Fibroblast of lung (primary cell): ENCODE measurements around the gene PDE10A. TPM values are rescaled to one million over a fixed set of nuclear protein-coding genes. Genes with fewer than 3 reads are reported as not detected.

ENCODE experiments used
- DNase-seq, 2 donors: peaks; one replicate each; pipeline versions ENCODE4 v3.0.0 to v3.0.0-alpha.2; 2010; ENCODE audit warnings: low read depth in 2 of 2
- H2AFZ ChIP-seq: 2 replicates; pipeline ENCODE4 v1.5.1; 2012; ENCODE audit warnings: low read length, control low read depth, inconsistent platforms
- H3K27ac ChIP-seq: 2 replicates; pipeline ENCODE4 v1.5.1; 2011; ENCODE audit warnings: low read length, control low read depth; ENCODE audit not compliant: insufficient read depth
- H3K27me3 ChIP-seq: 2 replicates; pipeline ENCODE4 v1.5.1; 2011; ENCODE audit warnings: mild to moderate bottlenecking, low read length; ENCODE audit not compliant: control insufficient read depth, insufficient read depth
- H3K36me3 ChIP-seq: 2 replicates; pipeline ENCODE4 v1.5.1; 2011; ENCODE audit warnings: low read length; ENCODE audit not compliant: control insufficient read depth, insufficient read depth
- H3K4me1 ChIP-seq: 2 replicates; pipeline ENCODE4 v1.5.1; 2011; ENCODE audit warnings: low read length; ENCODE audit not compliant: control insufficient read depth, insufficient read depth; ENCODE audit errors: extremely low read depth
- H3K4me2 ChIP-seq: 2 replicates; pipeline ENCODE4 v1.5.1; 2011; ENCODE audit warnings: low read length, control low read depth; ENCODE audit not compliant: insufficient read depth; ENCODE audit errors: extremely low read depth
- H3K4me3 ChIP-seq, 4 experiments: fragments of 200-600 bp in 1 of 4; sonication (generic) in 1 of 4; replicated peaks in 1 of 4; 2 replicates each; pipeline ENCODE4 v1.5.1; 2011 to 2016; ENCODE audit warnings: low read length in 4 of 4, low read depth in 3 of 4, mild to moderate bottlenecking in 3 of 4, control low read depth in 2 of 4, inconsistent platforms in 1 of 4, mixed read lengths in 1 of 4; ENCODE audit not compliant: insufficient read depth in 1 of 4; ENCODE audit errors: control extremely low read depth in 1 of 4
- H3K79me2 ChIP-seq: 2 replicates; pipeline ENCODE4 v1.5.1; 2012; ENCODE audit warnings: mild to moderate bottlenecking, low read length, inconsistent platforms; ENCODE audit not compliant: control insufficient read depth, insufficient read depth
- H3K9ac ChIP-seq: 2 replicates; pipeline ENCODE4 v1.5.1; 2011; ENCODE audit warnings: mild to moderate bottlenecking, low read length, control low read depth; ENCODE audit not compliant: insufficient read depth
- H3K9me3 ChIP-seq: 2 replicates; pipeline ENCODE4 v1.5.1; 2012; ENCODE audit warnings: low read depth, low read length; ENCODE audit not compliant: control insufficient read depth, insufficient read depth
- H4K20me1 ChIP-seq: 2 replicates; pipeline ENCODE4 v1.5.1; 2011; ENCODE audit warnings: low read length; ENCODE audit not compliant: control insufficient read depth, insufficient read depth; ENCODE audit errors: extremely low read depth
- EZH2 ChIP-seq: IDR thresholded peaks from 2 replicates; pipeline ENCODE4 v1.5.1; 2012; ENCODE audit warnings: low read length, control low read depth, mild to moderate bottlenecking; ENCODE audit errors: missing control alignments
- polyA plus RNA-seq, 2 donors: library from polyadenylated mRNA; depleted of rRNA in 1 of 2; stranded (reverse) in 1 of 2; unstranded in 1 of 2; fragments of >200 nt; gene quantifications; 2 replicates each; pipeline ENCODE4 v1.2.1, GENCODE V29; 2011 to 2012; ENCODE audit warnings: missing spikeins in 1 of 2
- total RNA-seq: library from RNA; depleted of rRNA; stranded (reverse); fragments of >200 nt; gene quantifications from 2 replicates; pipeline ENCODE4 v1.2.1, GENCODE V29; 2014
- TF ChIP-seq, protein P1 (sequence below), 2 donors: IDR thresholded peaks in 1 of 2; conservative IDR thresholded peaks in 1 of 2; 1 replicate in 1 of 2; 2 replicates in 1 of 2; pipeline ENCODE4 v1.5.1; 2011 to 2012; ENCODE audit warnings: low read length in 2 of 2, control low read depth in 1 of 2, inconsistent platforms in 1 of 2, low read depth in 1 of 2, mild to moderate bottlenecking in 1 of 2

PDE10A gene
- total and polyA plus RNA-seq, 2 donors (not counting 1 experiment from before 2014, with no cell fraction given), result under 0.01 to 0.19 TPM

DNA sequence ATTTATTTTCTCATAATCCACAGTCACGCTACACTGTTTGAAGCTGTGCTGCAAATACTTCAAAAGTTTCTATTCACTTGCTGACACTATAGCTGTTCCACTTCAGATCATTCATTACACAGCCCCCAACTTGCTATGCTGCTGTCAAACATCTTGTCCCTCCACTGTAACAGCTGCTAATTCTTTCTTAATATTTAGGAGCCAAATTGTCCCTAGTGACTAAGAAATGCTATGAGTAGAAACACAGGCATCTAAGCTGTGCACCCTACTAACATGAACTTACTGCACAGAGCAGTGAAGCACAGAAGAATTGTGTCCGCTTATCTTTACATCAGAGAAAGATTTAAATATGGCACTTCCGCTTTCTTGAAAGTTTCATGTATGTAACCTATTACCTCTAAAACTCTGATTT lies 91.3 kb downstream of the PDE10A start:
- H3K9me3 ChIP-seq, result no peaks in the 10 kb centered on the region
- H4K20me1 ChIP-seq, result no peaks in the 10 kb centered on the region
- no peaks in the 10 kb centered on the region for H3K27me3 ChIP-seq
- H3K27ac ChIP-seq, result no peak overlapping the region
- H3K4me1 ChIP-seq, result no peaks in the 10 kb centered on the region
- H3K4me3 ChIP-seq, result no peak overlapping the region
- peak in 1 of 2 donors; percentile 37 for DNase-seq
- no peaks in the 10 kb centered on the region for H3K36me3 ChIP-seq
- H3K79me2 ChIP-seq, result no peaks in the 10 kb centered on the region
- no peak overlapping the region for H2AFZ ChIP-seq
- TF ChIP-seq, protein P1, sequence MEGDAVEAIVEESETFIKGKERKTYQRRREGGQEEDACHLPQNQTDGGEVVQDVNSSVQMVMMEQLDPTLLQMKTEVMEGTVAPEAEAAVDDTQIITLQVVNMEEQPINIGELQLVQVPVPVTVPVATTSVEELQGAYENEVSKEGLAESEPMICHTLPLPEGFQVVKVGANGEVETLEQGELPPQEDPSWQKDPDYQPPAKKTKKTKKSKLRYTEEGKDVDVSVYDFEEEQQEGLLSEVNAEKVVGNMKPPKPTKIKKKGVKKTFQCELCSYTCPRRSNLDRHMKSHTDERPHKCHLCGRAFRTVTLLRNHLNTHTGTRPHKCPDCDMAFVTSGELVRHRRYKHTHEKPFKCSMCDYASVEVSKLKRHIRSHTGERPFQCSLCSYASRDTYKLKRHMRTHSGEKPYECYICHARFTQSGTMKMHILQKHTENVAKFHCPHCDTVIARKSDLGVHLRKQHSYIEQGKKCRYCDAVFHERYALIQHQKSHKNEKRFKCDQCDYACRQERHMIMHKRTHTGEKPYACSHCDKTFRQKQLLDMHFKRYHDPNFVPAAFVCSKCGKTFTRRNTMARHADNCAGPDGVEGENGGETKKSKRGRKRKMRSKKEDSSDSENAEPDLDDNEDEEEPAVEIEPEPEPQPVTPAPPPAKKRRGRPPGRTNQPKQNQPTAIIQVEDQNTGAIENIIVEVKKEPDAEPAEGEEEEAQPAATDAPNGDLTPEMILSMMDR (conservative IDR thresholded peaks at IDR 0.05 in 1 of 2, IDR thresholded peaks at IDR 0.05 in 1 of 2; ENCODE audit: low read depth in 1 of 2, low read length in 2 of 2), result no peak
- no peak for TF ChIP-seq EZH2
- no peak overlapping the region for H3K4me2 ChIP-seq
- H3K9ac ChIP-seq, result no peak overlapping the region

DNA sequence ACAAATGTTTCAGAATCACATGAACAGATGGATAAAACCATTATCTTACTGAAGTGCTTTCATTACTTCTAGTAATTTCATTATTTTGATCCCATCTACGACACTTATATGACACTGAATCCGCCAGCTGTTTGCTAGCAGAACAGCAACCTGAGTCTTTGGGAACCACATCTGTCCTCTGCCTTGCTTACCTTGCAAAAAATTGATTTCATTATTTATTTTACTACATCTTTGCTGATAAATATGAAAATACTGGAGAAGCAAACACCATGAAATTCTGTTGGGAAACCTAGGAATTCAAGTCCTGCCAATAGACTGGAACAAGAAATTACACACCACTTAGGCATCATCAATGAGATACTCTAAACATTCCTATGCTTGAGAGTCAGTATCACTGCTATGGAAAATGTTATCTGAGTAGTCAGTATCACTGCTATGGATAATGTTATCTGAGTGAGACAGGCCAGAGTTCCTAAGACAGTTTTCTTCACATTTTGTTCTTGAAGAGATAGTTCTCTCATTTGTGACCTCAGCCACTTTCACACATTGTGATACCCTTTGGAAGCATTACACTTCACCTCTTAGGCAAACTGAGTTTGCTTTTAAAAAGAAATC lies 91.9 kb downstream of the PDE10A start:
- Histone ChIP-seq H2AFZ (no peak overlapping the region), H3K27ac (no peak overlapping the region), H3K79me2 (no peaks in the 10 kb centered on the region), H3K9ac (no peak overlapping the region), H3K4me2 (no peak overlapping the region), H4K20me1 (no peaks in the 10 kb centered on the region), H3K4me3 (no peak overlapping the region), H3K36me3 (no peaks in the 10 kb centered on the region), H3K27me3 (no peaks in the 10 kb centered on the region), H3K4me1 (no peaks in the 10 kb centered on the region), H3K9me3 (no peaks in the 10 kb centered on the region)
- DNase-seq, result peak; percentile 9 to 69
- TF ChIP-seq, protein P1 (conservative IDR thresholded peaks at IDR 0.05 in 1 of 2, IDR thresholded peaks at IDR 0.05 in 1 of 2; ENCODE audit: low read depth in 1 of 2, low read length in 2 of 2), result no peak
- TF ChIP-seq EZH2, result no peak

DNA sequence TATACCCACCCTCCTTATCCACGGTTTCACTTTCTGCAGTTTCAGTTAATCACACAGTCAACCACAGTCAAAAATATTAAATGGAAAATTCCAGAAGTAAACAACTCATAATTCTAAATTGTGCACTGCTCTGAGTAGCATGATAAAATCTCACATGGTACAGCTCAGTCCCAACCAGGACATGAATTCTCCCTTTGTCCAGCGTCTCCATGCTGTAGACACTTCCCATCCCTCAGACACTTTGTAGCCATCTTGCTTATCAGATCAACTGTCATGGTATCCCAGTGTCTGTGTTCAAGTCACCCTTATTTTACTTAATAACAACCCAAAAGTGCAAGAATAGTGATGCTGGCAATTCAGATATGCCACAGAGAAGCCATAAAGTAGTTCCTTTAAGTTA lies 94.7 kb downstream of the PDE10A start:
- TF ChIP-seq, protein P1 (conservative IDR thresholded peaks at IDR 0.05 in 1 of 2, IDR thresholded peaks at IDR 0.05 in 1 of 2; ENCODE audit: low read depth in 1 of 2, low read length in 2 of 2), result no peak
- no peak for TF ChIP-seq EZH2
- Histone ChIP-seq H4K20me1 (no peaks in the 10 kb centered on the region), H3K4me2 (no peak overlapping the region), H3K27ac (no peak overlapping the region), H3K9me3 (no peaks in the 10 kb centered on the region), H3K4me1 (no peaks in the 10 kb centered on the region), H3K9ac (no peak overlapping the region), H3K79me2 (no peaks in the 10 kb centered on the region), H2AFZ (no peak overlapping the region), H3K27me3 (no peaks in the 10 kb centered on the region), H3K4me3 (no peak overlapping the region), H3K36me3 (no peaks in the 10 kb centered on the region)
- no peak for DNase-seq
